ENCODE results near the gene STX4. TPM values are rescaled to one million over a fixed set of nuclear protein-coding genes. Genes with fewer than 3 reads are reported as not detected.

The STX4 gene
- total RNA-seq, 1 donor from 2014 or later = 6.6 TPM

GRCh38 chr16:31072540-31073141 is 39.3 kb downstream of the STX4 start:
- H3K36me3 Mint-ChIP-seq = peaks cover 6% of the 10 kb centered on the region
- DNase-seq (ENCODE audit: low spot score) = peak; percentile 39
- peaks cover 24% of the 10 kb centered on the region for H3F3A ChIP-seq (ENCODE audit: low read depth)
- peak overlapping the region; percentile 98 for H3K27ac Mint-ChIP-seq
- peaks cover 14% of the 10 kb centered on the region for H3K4me1 ChIP-seq
- no peak for TF ChIP-seq EZH2 (IDR thresholded peaks at IDR 0.05)
- no peak for TF ChIP-seq CTCF (IDR thresholded peaks at IDR 0.05)
- peak overlapping the region; percentile 82 for H3K9ac ChIP-seq
- peaks cover 21% of the 10 kb centered on the region for H3K4me1 Mint-ChIP-seq
- peak overlapping the region; percentile 91 for H3K4me2 ChIP-seq
- peak overlapping the region; percentile 27 for H3K27ac ChIP-seq
- H3K4me3 ChIP-seq = peak overlapping the region; percentile 77
- no peaks in the 10 kb centered on the region for H3K27me3 ChIP-seq
- no peaks in the 10 kb centered on the region for H3K9me3 Mint-ChIP-seq
- peaks cover 83% of the 10 kb centered on the region for H3K79me2 ChIP-seq (ENCODE audit: low read depth)
- H4K20me1 ChIP-seq (ENCODE audit: low read depth) = peaks cover 25% of the 10 kb centered on the region
- H3K4me3 Mint-ChIP-seq = peak overlapping the region; percentile 99
- H3K36me3 ChIP-seq = no peaks in the 10 kb centered on the region
- no peaks in the 10 kb centered on the region for H3K9me3 ChIP-seq (ENCODE audit: low read depth)
- peaks cover 14% of the 10 kb centered on the region for H3K27me3 Mint-ChIP-seq (ENCODE audit: insufficient read depth, low read depth)
- H2AFZ ChIP-seq (replicated peaks) = peak overlapping the region; percentile 75

- TF ChIP-seq EZH2 (IDR thresholded peaks at IDR 0.05) (no peak), CTCF (IDR thresholded peaks at IDR 0.05) (no peak), EZH2phosphoT487 (IDR thresholded peaks at IDR 0.05) (no peak)
- H3K9me3 ChIP-seq (ENCODE audit: low read depth) = no peaks in the 10 kb centered on the region
- Mint-ChIP-seq H3K27me3 (ENCODE audit: insufficient read depth, low read depth) (peaks cover 10% of the 10 kb centered on the region), H3K9me3 (no peaks in the 10 kb centered on the region), H3K4me1 (peaks cover 21% of the 10 kb centered on the region), H3K36me3 (peaks cover 12% of the 10 kb centered on the region), H3K27ac (peak overlapping the region; percentile 98), H3K4me3 (peak overlapping the region; percentile 99)
- H3K9ac ChIP-seq = peak overlapping the region; percentile 82
- H4K20me1 ChIP-seq (ENCODE audit: low read depth) = peaks cover 25% of the 10 kb centered on the region
- peak; percentile 97 for DNase-seq (ENCODE audit: low spot score)
- peaks cover 78% of the 10 kb centered on the region for H3K79me2 ChIP-seq (ENCODE audit: low read depth)
- peak overlapping the region; percentile 77 for H3K4me3 ChIP-seq
- peak overlapping the region; percentile 75 for H2AFZ ChIP-seq (replicated peaks)
- no peaks in the 10 kb centered on the region for H3K36me3 ChIP-seq
- peaks cover 24% of the 10 kb centered on the region for H3F3A ChIP-seq (ENCODE audit: low read depth)
- peaks cover 14% of the 10 kb centered on the region for H3K4me1 ChIP-seq
- no peaks in the 10 kb centered on the region for H3K27me3 ChIP-seq
- peak overlapping the region; percentile 91 for H3K4me2 ChIP-seq
- H3K27ac ChIP-seq = peak overlapping the region; percentile 68
Measured at GRCh38 chr16:31073142-31073969, 40.0 kb downstream of the STX4 start.

- peak within 1 kb of the TSS; percentile 82 for H3K9ac ChIP-seq
- DNase-seq (ENCODE audit: low spot score) = peak; percentile 100
- peak within 1 kb of the TSS; percentile 77 for H3K4me3 ChIP-seq
- TF ChIP-seq EZH2 (IDR thresholded peaks at IDR 0.05) = no peak
- TF ChIP-seq CTCF (IDR thresholded peaks at IDR 0.05) = no peak
- no peak for TF ChIP-seq EZH2phosphoT487 (IDR thresholded peaks at IDR 0.05)
- Mint-ChIP-seq H3K9me3 (no peaks in the 10 kb centered on the region), H3K4me3 (peak within 1 kb of the TSS; percentile 99), H3K27me3 (ENCODE audit: insufficient read depth, low read depth) (peaks cover 10% of the 10 kb centered on the region), H3K4me1 (peaks cover 21% of the 10 kb centered on the region), H3K36me3 (peaks cover 18% of the 10 kb centered on the region), H3K27ac (peak within 1 kb of the TSS; percentile 98)
- H2AFZ ChIP-seq (replicated peaks) = peak within 1 kb of the TSS; percentile 77
- H4K20me1 ChIP-seq (ENCODE audit: low read depth) = peaks cover 24% of the 10 kb centered on the region
- H3K4me1 ChIP-seq = peaks cover 14% of the 10 kb centered on the region
- peaks cover 70% of the 10 kb centered on the region for H3K79me2 ChIP-seq (ENCODE audit: low read depth)
- no peaks in the 10 kb centered on the region for H3K27me3 ChIP-seq
- peak within 1 kb of the TSS; percentile 89 for H3K27ac ChIP-seq
- H3F3A ChIP-seq (ENCODE audit: low read depth) = peaks cover 24% of the 10 kb centered on the region
- no peaks in the 10 kb centered on the region for H3K36me3 ChIP-seq
- H3K4me2 ChIP-seq = peak within 1 kb of the TSS; percentile 96
- no peaks in the 10 kb centered on the region for H3K9me3 ChIP-seq (ENCODE audit: low read depth)
Measured at GRCh38 chr16:31073970-31074813, 40.8 kb downstream of the STX4 start, which contains the start of the genes ZNF646 and ZNF668. Gene ZNF646 (plus strand): TSS chr16:31074422. CDS start chr16:31076325, 1,903 bp downstream. Gene ZNF668 (minus strand): TSS chr16:31074240. CDS start chr16:31064459, 9,781 bp downstream.
